NCI-H2081 treated with DMSO at 0.1 percent for 48 hours (cell line): ENCODE results near the gene CLRN2.
"Not testable (repeated sequence)": the region's sequence is repeated elsewhere in the genome, so short reads cannot be mapped to it uniquely, and the experiment has no call there.

ENCODE experiments used
- DNase-seq: peaks from one replicate; lab custom pipeline; 2025; lab: John Stamatoyannopoulos, UW

CLRN2 gene

GRCh38 chr4:17504081-17504480, 10.9 kb upstream of the CLRN2 start:
- no peak for DNase-seq

GRCh38 chr4:17510582-17510981, 4.4 kb upstream of the CLRN2 start:
- DNase-seq: no peak

GRCh38 chr4:17511051-17511450, 3.9 kb upstream of the CLRN2 start:
- DNase-seq: no peak

GRCh38 chr4:17511509-17511949, 3.4 kb upstream of the CLRN2 start:
- DNase-seq: no peak

- no peak for DNase-seq
These were observed 2.8 kb upstream of the CLRN2 start, which contains the start of gene QDPR for GRCh38 chr4:17511950-17512795. QDPR (minus strand) TSS chr4:17512090; CDS start chr4:17512054, 36 bp downstream.

- no peak for DNase-seq
These were observed 1.8 kb upstream of the CLRN2 start for GRCh38 chr4:17512973-17513665.

GRCh38 chr4:17515445-17516407, 761 bp downstream of the CLRN2 start:
- no peak for DNase-seq

- DNase-seq: no peak
These were observed 2.0 kb downstream of the CLRN2 start for GRCh38 chr4:17516980-17517379.

GRCh38 chr4:17517664-17518063, 2.7 kb downstream of the CLRN2 start:
- no peak for DNase-seq

GRCh38 chr4:17521595-17521994, 6.6 kb downstream of the CLRN2 start:
- no peak for DNase-seq

GRCh38 chr4:17523662-17524061, 8.7 kb downstream of the CLRN2 start:
- no peak for DNase-seq

- no peak for DNase-seq
These were observed 11.9 kb downstream of the CLRN2 start for GRCh38 chr4:17526695-17527477.

GRCh38 chr4:17528551-17529165, 13.7 kb downstream of the CLRN2 start:
- no peak for DNase-seq

GRCh38 chr4:17531538-17532285, 16.7 kb downstream of the CLRN2 start:
- DNase-seq: no peak

GRCh38 chr4:17534705-17535104, 19.7 kb downstream of the CLRN2 start:
- no peak for DNase-seq

GRCh38 chr4:17535242-17535641, 20.3 kb downstream of the CLRN2 start:
- DNase-seq: no peak

GRCh38 chr4:17535906-17536305, 20.9 kb downstream of the CLRN2 start:
- no peak for DNase-seq

- not testable (repeated sequence) for DNase-seq
These were observed 22.1 kb downstream of the CLRN2 start for GRCh38 chr4:17537060-17537459.

GRCh38 chr4:17544205-17544604, 29.2 kb downstream of the CLRN2 start:
- DNase-seq: peak; percentile 30

GRCh38 chr4:17544831-17545234, 29.9 kb downstream of the CLRN2 start:
- DNase-seq: peak; percentile 78
